PC-9 (cell line): ENCODE measurements around the gene TGFBR3L. TPM values are rescaled to one million over a fixed set of nuclear protein-coding genes. Genes with fewer than 3 reads are reported as not detected.

ENCODE experiments used
- BruUV-seq: library from RNA; stranded (reverse); fragments of 400-500 nt; replicated peaks from 2 replicates; lab custom pipeline; 2021; lab: Mats Ljungman, UMichigan
- CTCF ChIA-PET: fragments of 300-600 bp; sonication (Branson Sonifier 250); formaldehyde crosslinking; loops from one replicate; lab custom pipeline; 2022; ENCODE audit warnings: antibody characterized with exemption; lab: Charles Lee
- POLR2A ChIA-PET: fragments of 300-600 bp; sonication (Branson Sonifier 250); formaldehyde crosslinking; loops from one replicate; lab custom pipeline; 2022; ENCODE audit warnings: antibody characterized with exemption; ENCODE audit not compliant: unreplicated experiment; lab: Charles Lee
- DNase-seq, 2 experiments: peaks; one replicate each; pipeline versions ENCODE4 v3.0.0 to v3.0.0-alpha.2; 2015 to 2022; ENCODE audit warnings: mixed read lengths in 1 of 2
- H2AFZ ChIP-seq: fragments of 200-600 bp; sonication (generic); 2 replicates; pipeline ENCODE4 v1.8.1; 2017; ENCODE audit warnings: antibody characterized with exemption
- H3F3A ChIP-seq: fragments of 200-600 bp; sonication (generic); 2 replicates; pipeline ENCODE4 v1.8.1; 2017; ENCODE audit warnings: antibody characterized with exemption, mild to moderate bottlenecking, low read depth; ENCODE audit not compliant: insufficient read depth
- H3K27ac ChIP-seq: fragments of 200-600 bp; sonication (generic); 2 replicates; pipeline ENCODE4 v1.6.1; 2016; ENCODE audit warnings: mixed run types
- H3K27me3 ChIP-seq: fragments of 200-600 bp; sonication (generic); 2 replicates; pipeline ENCODE4 v1.6.1; 2016; ENCODE audit warnings: low read depth, mixed run types; ENCODE audit not compliant: insufficient read depth
- H3K36me3 ChIP-seq: fragments of 200-600 bp; sonication (generic); 2 replicates; pipeline ENCODE4 v1.6.1; 2016; ENCODE audit warnings: low read depth, mixed run types
- H3K4me1 ChIP-seq: fragments of 200-600 bp; sonication (generic); replicated peaks from 2 replicates; pipeline ENCODE4 v1.6.1; 2016; ENCODE audit warnings: mixed run types; ENCODE audit not compliant: insufficient read depth
- H3K4me2 ChIP-seq: fragments of 200-600 bp; sonication (generic); 2 replicates; pipeline ENCODE4 v1.6.1; 2017; ENCODE audit warnings: mixed run types
- H3K4me3 ChIP-seq: fragments of 200-600 bp; sonication (generic); 2 replicates; pipeline ENCODE4 v1.6.1; 2016; ENCODE audit warnings: mixed run types
- H3K79me2 ChIP-seq: fragments of 200-600 bp; sonication (generic); 2 replicates; pipeline ENCODE4 v1.6.1; 2017; ENCODE audit warnings: low read depth, mixed run types
- H3K9me2 ChIP-seq: fragments of 200-600 bp; sonication (generic); 2 replicates; pipeline ENCODE4 v1.8.1; 2017; ENCODE audit warnings: mild to moderate bottlenecking; ENCODE audit not compliant: insufficient read depth
- H3K9me3 ChIP-seq: fragments of 200-600 bp; sonication (generic); 2 replicates; pipeline ENCODE4 v1.8.1; 2016; ENCODE audit warnings: low read depth; ENCODE audit not compliant: insufficient read depth
- H4K20me1 ChIP-seq: fragments of 200-600 bp; sonication (generic); 2 replicates; pipeline ENCODE4 v1.8.1; 2017; ENCODE audit not compliant: insufficient read depth
- CTCF ChIP-seq: fragments of 200-600 bp; sonication (generic); conservative IDR thresholded peaks from 2 replicates; pipeline ENCODE4 v1.6.1; 2017; ENCODE audit warnings: mixed run types, antibody characterized with exemption, mild to moderate bottlenecking, moderate library complexity
- EZH2 ChIP-seq: fragments of 200-600 bp; sonication (generic); IDR thresholded peaks from 2 replicates; pipeline ENCODE4 v1.8.0; 2017; ENCODE audit warnings: antibody characterized with exemption, low read depth
- intact Hi-C: fragments of 100-400 bp; cut with micrococcal nuclease; formaldehyde crosslinking; loops from one replicate; pipeline ENCODE4 v1.10.0; 2022; ENCODE audit not compliant: unreplicated experiment
- total RNA-seq: library from RNA; stranded (reverse); gene quantifications from 2 replicates; pipeline ENCODE4 v1.2.3, GENCODE V29; 2021

The TGFBR3L gene
- total RNA-seq, 1 experiment from 2014 or later, result 2.3 TPM

DNA sequence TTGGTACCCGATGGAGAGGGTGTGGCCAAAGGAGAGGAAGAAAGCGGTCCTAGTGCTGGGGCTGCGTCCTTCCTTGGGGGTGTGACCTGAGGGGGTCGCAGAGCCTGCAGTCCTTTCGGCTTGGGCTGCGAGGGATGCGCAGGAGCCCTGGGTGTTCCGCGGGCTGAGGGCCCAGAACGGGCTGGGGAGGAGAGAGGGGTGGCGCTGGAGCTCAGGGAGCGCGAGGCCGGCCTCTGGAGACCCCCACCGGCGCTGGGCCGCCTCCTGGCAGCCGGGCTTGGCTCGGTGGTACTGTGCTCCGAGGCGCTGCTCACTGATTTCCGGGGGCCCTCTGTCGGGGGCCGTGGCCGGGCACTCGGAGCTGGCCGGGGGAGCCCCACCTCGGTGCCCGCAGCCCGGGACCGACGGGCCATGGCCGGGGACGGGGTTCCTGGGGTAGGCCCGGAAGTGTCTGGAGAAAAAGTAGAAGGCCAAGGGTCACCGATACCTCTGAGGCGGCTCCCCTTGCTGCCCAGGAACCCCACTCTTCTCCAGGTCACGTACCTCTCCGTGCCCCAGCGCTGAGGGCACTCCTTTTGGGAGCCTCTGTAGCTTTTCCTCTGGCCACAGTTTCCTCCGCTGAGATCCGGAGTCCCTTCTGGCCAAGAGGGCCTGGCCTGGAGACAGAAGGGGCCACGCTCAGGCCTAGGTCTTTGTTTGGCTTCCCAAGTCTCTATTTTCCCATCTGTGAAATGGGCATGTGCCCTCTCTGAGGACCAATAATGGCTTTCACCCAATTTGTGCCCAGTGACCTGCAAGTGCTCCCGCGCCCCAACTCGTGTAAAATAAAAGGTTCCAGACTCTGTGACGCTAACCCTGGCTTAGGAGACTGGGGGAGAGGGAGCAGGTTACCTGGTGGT, 42.1 kb upstream of the TGFBR3L start:
- Histone ChIP-seq H3K9me3 (no peaks in the 10 kb centered on the region), H3F3A (peaks cover 40% of the 10 kb centered on the region), H3K79me2 (no peaks in the 10 kb centered on the region), H3K4me3 (no peak overlapping the region), H3K27ac (no peak overlapping the region), H3K27me3 (no peaks in the 10 kb centered on the region), H4K20me1 (no peaks in the 10 kb centered on the region), H2AFZ (no peak overlapping the region), H3K36me3 (no peaks in the 10 kb centered on the region), H3K4me1 (peaks cover 29% of the 10 kb centered on the region), H3K9me2 (no peaks in the 10 kb centered on the region), H3K4me2 (peak overlapping the region; percentile 19; the same call in 1 of the 2 replicates)
- TF ChIP-seq EZH2, result no peak
- TF ChIP-seq CTCF, result no peak
- intact Hi-C loops, result loop anchor here (2.0 kb wide), 1 partner anchor 42 kb away; the partner anchor contains the start of gene EVI5L
- DNase-seq, result no peak
- no TSS peak for BruUV-seq
- ChIA-PET POLR2A (interaction anchor here (1.0 kb wide), 1 partner anchor 47 kb away, joined by 8 read pairs; the partner anchor contains the start of gene SNAPC2), CTCF (no interaction called here)

GRCh38 chr19:7873304-7874075, 41.1 kb upstream of the TGFBR3L start:
- Histone ChIP-seq H3K4me1 (peaks cover 20% of the 10 kb centered on the region), H3K9me3 (no peaks in the 10 kb centered on the region), H4K20me1 (no peaks in the 10 kb centered on the region), H3K9me2 (no peaks in the 10 kb centered on the region), H3K36me3 (no peaks in the 10 kb centered on the region), H3K4me3 (peak overlapping the region; percentile 71; the same call in 1 of the 2 replicates), H3F3A (peaks cover 40% of the 10 kb centered on the region), H3K27ac (no peak overlapping the region), H2AFZ (0 out of 2 replicates have a peak overlapping the region, but pooled peaks have one; percentile 72), H3K27me3 (no peaks in the 10 kb centered on the region), H3K4me2 (peak overlapping the region; percentile 79), H3K79me2 (no peaks in the 10 kb centered on the region)
- TF ChIP-seq CTCF (no peak), EZH2 (no peak)
- ChIA-PET CTCF (no interaction called here), POLR2A (no interaction called here)
- no TSS peak for BruUV-seq
- no peak for DNase-seq
- intact Hi-C loops, result loop anchor here (2.0 kb wide), 1 partner anchor 43 kb away; the partner anchor contains the start of gene EVI5L
